Keratinocyte (primary cell): ENCODE data around the gene NOTUM.

Source experiments
- CTCF ChIP-seq, 3 experiments: IDR thresholded peaks in 1 of 3; conservative IDR thresholded peaks in 1 of 3; optimal IDR thresholded peaks in 1 of 3; 2 replicates in 2 of 3; 3 replicates in 1 of 3; pipeline versions ENCODE3 to v1.5.1; 2011; ENCODE audit warnings: low read length in 3 of 3, mild to moderate bottlenecking in 3 of 3, moderate library complexity in 2 of 3, control low read depth in 1 of 3, inconsistent platforms in 1 of 3; ENCODE audit not compliant: insufficient read depth in 2 of 3; ENCODE audit errors: extremely low read depth in 1 of 3
- EZH2 ChIP-seq: IDR thresholded peaks from one replicate; pipeline ENCODE4 v1.6.1; 2012; ENCODE audit warnings: inconsistent platforms, mild to moderate bottlenecking, low read length, moderate library complexity

GRCh38 chr17:81993729-81994592, 33.0 kb upstream of the NOTUM start:
- TF ChIP-seq CTCF (optimal IDR thresholded peaks at IDR 0.05 in 1 of 3, IDR thresholded peaks at IDR 0.05 in 1 of 3, conservative IDR thresholded peaks at IDR 0.05 in 1 of 3; ENCODE audit: extremely low read depth in 1 of 3, insufficient read depth in 2 of 3, low read length in 3 of 3) (no peak), EZH2 (no peak)
